Omental fat pad (tissue), 4 donors: ENCODE data around the gene EPS15. TPM values are rescaled to one million over a fixed set of nuclear protein-coding genes. Genes with fewer than 3 reads are reported as not detected.

Experiments used
- ATAC-seq: fragments of 150-250 bp; one replicate; pipeline ENCODE4 v1.9.1; 2016; ENCODE audit warnings: mild to moderate bottlenecking, moderate library complexity; ENCODE audit not compliant: low FRiP score
- DNase-seq: peaks from one replicate; pipeline ENCODE4 v3.0.0-alpha.2; 2019; ENCODE audit warnings: low spot score
- total RNA-seq, 4 donors: library from RNA; depleted of rRNA; stranded (reverse); fragments of >200 nt; gene quantifications; one replicate each; pipeline ENCODE4 v1.1.0, GENCODE V29; 2016
- TF ChIP-seq, protein P1 (sequence below), 3 donors: fragments of 450-650 bp; IDR thresholded peaks; one replicate each; pipeline ENCODE4 v1.5.1; 2016 to 2017; ENCODE audit warnings: antibody characterized with exemption in 3 of 3, mild to moderate bottlenecking in 3 of 3, moderate library complexity in 2 of 3

Gene EPS15
- total RNA-seq, 4 donors from 2014 or later = 83.1 to 186 (median 92.9) TPM

DNA sequence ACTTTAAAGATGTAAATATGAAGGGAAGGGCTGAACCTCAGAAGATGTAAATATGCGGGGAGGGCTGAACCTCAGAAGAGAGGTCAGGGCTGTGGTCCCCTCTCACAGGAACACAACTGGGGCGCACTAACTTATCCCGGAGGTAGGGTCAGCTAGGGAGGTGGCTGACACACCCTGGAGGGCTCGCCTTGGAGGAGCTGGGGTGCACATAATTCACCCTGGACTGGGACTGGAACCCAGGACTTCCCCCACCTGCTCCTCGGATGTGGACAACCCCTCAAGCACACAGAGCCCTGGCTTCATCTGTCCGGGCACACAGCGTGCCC, 174.8 kb downstream of the EPS15 start:
- TF ChIP-seq, protein P1, sequence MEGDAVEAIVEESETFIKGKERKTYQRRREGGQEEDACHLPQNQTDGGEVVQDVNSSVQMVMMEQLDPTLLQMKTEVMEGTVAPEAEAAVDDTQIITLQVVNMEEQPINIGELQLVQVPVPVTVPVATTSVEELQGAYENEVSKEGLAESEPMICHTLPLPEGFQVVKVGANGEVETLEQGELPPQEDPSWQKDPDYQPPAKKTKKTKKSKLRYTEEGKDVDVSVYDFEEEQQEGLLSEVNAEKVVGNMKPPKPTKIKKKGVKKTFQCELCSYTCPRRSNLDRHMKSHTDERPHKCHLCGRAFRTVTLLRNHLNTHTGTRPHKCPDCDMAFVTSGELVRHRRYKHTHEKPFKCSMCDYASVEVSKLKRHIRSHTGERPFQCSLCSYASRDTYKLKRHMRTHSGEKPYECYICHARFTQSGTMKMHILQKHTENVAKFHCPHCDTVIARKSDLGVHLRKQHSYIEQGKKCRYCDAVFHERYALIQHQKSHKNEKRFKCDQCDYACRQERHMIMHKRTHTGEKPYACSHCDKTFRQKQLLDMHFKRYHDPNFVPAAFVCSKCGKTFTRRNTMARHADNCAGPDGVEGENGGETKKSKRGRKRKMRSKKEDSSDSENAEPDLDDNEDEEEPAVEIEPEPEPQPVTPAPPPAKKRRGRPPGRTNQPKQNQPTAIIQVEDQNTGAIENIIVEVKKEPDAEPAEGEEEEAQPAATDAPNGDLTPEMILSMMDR (IDR thresholded peaks at IDR 0.05) = no peak
- DNase-seq = no peak
- no peak for ATAC-seq

DNA sequence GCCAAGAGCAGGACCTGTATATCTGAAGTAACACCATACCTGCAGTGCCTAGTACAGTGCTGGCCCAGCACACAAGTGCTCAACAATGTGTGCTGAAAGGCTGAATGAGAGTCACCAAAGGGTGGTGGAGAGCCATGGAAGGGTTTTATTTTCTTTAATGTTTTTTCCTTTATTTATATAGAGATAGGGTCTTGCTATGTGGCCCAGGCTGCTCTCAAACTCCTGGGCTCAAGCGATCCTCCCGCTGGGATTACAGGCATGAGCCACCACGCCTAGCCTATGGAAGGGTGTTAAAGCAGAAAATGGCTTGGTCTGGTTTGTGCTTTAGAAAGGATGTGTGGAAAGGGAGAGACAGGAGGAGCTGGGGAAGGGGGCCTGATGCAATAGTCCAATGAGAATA, 175.4 kb downstream of the EPS15 start:
- TF ChIP-seq, protein P1 (IDR thresholded peaks at IDR 0.05) = no peak
- ATAC-seq = no peak
- no peak for DNase-seq

DNA sequence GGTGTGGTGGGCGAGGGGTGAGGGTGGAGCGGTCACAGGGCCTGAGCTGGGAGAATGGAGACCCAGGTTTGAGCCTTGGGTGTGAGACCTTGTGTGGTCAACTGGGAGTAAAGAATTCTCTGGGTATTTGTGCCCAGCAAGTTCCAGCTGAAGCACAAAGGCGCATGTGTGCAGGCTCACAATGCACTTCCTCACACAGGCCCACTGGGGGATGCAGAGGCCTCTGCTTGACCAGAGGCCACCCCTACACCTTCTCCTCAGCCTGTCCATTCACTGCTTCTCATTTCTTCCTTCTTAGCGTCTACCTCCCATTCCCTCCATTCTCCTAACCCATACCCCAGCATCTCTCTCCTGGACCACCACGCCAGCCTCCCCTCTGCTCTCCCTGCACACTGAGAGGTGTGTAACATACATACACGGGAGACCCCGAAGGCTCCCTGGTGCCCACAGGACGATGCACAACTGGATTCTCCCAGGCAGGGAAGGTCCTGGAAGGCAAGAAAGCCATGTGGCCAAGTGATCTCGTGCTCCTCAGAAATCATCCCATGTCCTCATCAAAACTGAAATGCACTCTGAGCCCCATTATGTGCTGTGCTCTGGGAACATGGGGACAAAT, 176.4 kb downstream of the EPS15 start:
- DNase-seq = no peak
- TF ChIP-seq, protein P1 (IDR thresholded peaks at IDR 0.05) = no peak
- no peak for ATAC-seq

DNA sequence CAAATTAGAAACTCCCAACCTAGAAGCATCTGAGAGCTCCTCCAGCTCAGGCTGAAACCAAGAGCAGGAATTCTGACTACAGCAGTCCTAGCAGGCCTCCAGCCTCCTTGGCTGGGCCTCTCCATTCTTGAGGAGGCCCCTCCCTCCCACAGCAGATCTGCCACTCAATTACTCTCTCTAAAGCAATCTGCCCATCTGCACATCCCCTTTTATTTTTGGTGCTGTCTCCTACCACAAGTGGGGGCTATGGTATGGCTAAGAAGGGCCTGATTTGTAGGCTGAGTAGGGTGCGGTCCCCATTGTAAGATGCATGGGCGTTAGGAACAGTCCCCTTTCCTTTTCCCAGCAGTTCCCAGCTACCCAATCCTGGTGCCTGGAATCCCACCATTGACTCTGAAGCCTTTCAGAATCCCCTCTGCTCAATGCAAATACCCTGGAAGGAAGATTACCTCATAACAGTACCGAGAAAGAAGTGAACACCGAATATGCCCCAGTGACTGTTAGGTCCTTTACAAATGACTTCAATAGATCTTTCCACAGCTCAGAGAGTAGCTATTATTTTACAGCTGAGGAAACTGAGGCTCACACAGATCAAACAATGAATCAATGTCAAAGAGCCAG, 177.1 kb downstream of the EPS15 start:
- TF ChIP-seq, protein P1 (IDR thresholded peaks at IDR 0.05) = no peak
- no peak for ATAC-seq
- DNase-seq = no peak

DNA sequence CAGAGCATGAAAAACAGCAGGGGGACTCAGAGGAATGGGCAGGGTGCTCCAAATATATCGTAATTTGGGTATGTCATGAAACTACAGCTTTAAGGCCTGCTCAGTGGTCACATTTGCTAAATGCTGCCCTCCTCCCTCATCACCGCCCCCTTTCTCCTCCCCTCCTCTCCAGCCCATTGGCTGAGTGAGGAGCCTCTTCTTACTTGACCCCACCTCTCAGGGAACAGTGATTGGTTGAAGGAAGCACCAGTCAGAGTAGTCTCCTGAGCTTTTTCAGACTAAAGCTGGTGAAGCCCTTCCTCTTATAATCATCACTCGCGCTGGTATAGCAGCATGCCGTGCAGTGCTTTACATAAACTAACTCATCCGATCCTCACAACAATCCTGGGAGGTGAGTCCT, 178.7 kb downstream of the EPS15 start:
- TF ChIP-seq, protein P1 (IDR thresholded peaks at IDR 0.05) = no peak
- DNase-seq (no peak), ATAC-seq (no peak)

DNA sequence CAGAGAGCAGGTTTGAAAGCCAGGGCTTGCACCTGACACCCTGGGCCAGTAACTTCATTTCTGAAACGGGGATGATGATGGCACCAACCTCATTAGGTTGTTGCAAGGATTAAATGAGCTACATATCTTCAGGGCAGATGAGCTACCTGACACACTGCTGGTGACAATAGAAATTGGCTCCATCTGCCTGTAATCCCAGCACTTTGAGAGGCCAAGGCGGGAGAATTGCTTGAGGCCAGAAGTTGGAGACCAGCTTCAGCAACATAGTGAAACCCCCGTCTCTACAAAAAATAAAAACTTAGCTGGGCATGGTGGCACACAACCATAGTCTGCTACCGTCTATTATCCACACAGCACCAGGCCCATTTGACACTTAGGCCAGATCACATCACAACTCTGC, 182.4 kb downstream of the EPS15 start:
- TF ChIP-seq, protein P1 (IDR thresholded peaks at IDR 0.05) = no peak
- ATAC-seq = no peak
- no peak for DNase-seq

DNA sequence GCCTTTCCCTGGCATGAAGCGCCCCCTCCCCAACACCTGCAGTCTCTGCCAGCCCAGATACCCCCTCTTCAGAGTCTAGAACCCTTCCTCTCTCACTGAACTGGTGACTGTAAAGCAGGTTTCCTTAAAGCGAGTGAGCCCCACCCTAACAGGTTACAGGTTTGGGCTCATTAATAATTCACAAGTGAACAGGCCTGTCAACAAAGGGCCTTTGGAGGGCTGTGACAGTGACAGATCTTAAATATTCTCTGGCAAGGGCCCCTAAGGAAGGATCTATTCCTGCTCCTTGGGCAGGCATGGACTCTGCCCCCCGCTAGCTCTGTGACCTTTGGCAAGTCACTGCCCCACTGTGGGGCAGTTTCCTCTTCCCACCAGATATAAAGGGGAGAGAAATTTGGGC, 183.1 kb downstream of the EPS15 start:
- DNase-seq (no peak), ATAC-seq (no peak)
- TF ChIP-seq, protein P1 (IDR thresholded peaks at IDR 0.05) = no peak
